Stimulated activated CD4-positive, alpha-beta T cell treated with anti-CD3 and anti-CD28 coated beads, Interleukin-12 subunit alpha, Interleukin-12 subunit beta, amount 100 ng/mL, for 48 hours (primary cell): Measurements from ENCODE around the gene PPP1R14C.

Source experiments
- DNase-seq, 3 donors: peaks; one replicate each; pipeline ENCODE4 v3.0.0-alpha.2; 2020; ENCODE audit warnings: low read depth in 2 of 3, low spot score in 1 of 3

Gene PPP1R14C

DNA sequence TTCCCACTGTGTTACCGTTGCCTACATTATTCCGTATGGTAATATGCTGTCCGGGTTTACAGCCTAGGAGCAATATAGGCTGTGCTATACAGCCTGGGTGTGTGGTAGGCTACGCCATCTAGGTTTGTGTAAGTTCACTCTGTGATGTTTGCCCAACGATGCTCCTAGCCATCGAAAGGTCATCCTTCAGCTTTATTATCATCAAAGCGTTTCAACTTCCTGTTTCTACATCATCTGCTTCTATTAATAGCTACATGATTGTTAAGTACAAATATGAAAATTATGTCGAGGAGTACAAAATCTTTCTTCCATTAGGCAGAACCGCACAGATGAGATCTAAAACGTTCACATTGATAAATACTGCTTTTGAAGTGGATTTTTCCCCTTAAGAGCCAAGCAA, 69.9 kb downstream of the PPP1R14C start:
- DNase-seq, result no peak

- no peak for DNase-seq
These were observed 70.5 kb downstream of the PPP1R14C start for GRCh38 chr6:150213301-150213700.

DNA sequence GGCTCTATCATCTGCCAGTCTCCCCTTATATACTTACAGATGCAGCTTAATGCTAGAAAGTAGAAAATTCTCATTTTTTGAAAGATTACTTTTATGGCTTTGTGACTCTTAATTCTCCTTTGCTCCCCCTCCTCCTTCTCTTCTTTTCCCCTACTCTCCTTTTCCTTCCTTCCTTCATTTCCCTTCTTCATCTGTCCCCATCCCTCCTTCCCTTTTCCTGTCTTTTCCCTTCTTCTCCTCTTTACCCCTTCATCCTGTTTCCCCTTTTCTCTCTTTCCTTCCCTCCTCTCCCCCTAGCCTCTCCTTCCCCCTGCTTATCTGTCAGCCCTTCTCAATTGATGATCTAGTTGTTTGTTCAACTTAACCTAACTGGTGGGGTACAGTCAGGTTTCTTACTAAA, 71.5 kb downstream of the PPP1R14C start:
- no peak for DNase-seq

GRCh38 chr6:150220634-150221551, 78.0 kb downstream of the PPP1R14C start:
- no peak for DNase-seq

- DNase-seq, result no peak
These were observed 82.0 kb downstream of the PPP1R14C start for GRCh38 chr6:150224820-150225219.

GRCh38 chr6:150227281-150227680, 84.4 kb downstream of the PPP1R14C start:
- DNase-seq, result no peak

- DNase-seq, result no peak
These were observed 85.4 kb downstream of the PPP1R14C start for GRCh38 chr6:150228072-150228733.

- DNase-seq, result no peak
These were observed 86.8 kb downstream of the PPP1R14C start for GRCh38 chr6:150229436-150230163.

- no peak for DNase-seq
These were observed 87.3 kb downstream of the PPP1R14C start for GRCh38 chr6:150230164-150230561.

DNA sequence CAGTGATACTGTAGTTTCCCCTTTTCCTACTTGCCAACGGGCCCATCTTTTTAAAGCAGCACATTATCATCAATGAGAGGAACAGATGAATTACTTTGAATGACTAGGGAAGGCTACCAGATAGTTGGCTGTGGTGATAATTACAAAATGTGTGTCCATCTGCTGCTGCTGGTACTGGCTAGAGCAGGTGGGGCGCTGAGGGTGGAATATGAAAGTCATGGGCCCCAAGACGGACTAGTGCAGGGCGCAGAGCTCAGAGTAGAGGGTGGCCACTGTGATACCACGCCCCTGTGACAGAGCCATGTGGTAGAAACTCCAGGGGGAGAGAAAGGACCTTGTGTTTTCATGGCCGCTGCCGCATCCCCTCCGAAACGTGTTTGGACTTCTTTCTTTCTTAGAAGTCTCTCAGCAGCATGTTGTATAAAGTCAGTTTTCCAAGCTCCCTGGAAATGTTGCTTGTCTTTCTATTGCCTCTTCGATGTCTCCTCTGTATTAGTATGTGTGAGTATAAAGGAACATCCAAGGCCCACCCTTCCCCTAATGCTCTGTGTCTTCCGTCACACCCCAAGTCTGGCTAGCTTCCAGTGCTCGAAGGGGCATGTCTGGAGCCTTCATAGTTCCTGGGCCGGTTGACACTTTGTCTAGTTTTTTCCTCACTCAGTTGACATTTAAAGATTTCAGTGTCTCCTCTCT, 88.1 kb downstream of the PPP1R14C start:
- DNase-seq, result no peak

GRCh38 chr6:150231525-150231850, 88.6 kb downstream of the PPP1R14C start:
- DNase-seq, result no peak

DNA sequence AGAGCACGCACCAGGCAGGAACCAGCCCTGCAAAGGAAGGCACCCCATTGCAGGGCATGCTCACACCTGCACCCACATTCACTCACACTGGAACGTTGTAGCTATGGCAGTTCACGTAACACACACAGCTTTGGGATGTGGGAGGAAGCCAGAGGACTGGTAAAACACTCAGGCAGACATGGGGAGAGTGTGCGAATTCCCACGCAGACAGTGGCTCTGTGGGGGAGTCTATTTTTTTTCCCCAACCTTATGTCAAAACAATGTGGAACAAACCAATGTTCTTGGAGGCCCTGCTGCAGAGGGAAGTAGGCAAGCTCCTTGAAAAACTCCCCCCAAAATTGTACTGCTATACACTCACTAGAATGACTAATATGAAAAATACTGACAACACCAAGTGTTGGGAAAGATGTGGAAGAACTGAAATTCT, 91.0 kb downstream of the PPP1R14C start:
- DNase-seq, result no peak

DNA sequence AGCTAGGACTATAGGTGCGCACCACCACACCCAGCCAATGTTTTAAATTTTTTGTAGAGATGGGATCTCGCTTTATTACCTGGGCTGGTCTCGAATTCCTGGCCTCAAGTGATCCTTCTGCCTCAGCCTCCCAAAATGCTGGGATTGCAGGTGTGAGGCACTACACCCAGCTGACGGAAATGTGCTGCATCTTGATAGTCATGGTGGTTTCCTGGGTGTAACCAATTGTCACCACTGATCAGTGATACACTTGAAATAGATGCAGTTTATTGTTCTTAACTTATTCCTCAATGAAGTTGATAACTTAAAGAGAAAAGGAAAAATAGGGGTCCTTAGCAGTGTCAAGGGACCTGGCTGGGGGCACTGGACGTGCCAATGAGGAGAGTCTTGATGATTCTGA, 92.4 kb downstream of the PPP1R14C start:
- DNase-seq, result no peak

DNA sequence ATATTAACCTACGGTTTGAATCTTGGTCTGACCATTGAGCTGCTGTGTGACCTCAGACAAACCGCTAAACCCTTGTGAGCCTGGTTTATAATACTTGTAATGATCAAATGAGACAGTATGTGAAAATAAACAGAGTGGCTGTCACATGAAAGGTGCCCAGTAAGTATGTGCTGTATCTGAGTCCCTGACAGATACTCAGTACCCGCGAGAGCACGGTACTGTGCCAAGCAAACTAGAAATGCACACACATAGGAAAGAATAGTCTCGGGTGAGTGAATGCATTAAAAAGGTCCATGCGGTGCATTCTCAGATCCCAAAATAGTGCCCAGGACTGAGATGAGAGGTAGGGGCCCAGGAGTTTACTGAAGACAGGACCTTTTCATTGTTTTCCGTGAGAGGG, 93.3 kb downstream of the PPP1R14C start:
- no peak for DNase-seq

DNA sequence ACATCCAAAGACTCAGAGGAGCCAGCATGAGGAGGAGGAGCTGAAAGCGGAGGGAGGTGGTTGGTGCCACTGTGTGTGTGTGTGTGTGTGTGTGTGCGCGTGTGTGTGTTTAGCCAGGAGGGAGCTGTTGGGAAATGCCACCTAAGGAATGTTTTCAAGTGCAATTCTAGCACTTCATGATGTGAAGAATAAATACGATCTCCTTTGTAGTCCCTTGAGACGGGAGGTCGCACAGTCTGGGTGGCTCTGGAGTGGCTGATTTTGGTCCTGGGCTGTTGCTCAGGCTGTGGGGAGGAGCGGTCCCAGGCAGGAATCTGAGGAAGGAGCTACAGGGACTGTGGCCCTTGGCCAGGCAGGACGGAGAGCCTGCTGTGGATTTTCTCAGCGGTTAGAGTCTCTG, 93.7 kb downstream of the PPP1R14C start:
- DNase-seq, result no peak

DNA sequence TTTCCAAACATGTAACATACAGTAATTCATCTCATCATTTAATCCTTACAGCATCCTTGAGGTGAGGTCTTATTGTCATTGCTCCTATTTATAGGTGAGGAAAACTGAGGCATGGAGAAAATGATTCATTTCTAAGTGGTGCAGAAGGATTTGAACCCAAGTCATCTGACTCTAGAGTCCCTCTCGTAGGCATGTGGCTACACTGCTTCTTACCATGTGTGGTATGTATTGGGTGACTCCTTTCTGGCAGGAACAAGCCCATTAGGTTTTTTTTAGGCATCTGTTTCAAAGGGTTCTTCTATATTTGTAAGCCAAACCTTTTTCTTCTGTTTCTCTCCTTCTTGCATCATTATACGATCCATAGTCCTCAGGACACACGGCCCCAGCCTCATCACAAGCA, 94.8 kb downstream of the PPP1R14C start:
- DNase-seq, result no peak

GRCh38 chr6:150238336-150238741, 95.5 kb downstream of the PPP1R14C start:
- no peak for DNase-seq

- no peak for DNase-seq
These were observed 96.1 kb downstream of the PPP1R14C start for GRCh38 chr6:150238846-150239407.

- DNase-seq, result peak; percentile 41 to 66 (median 54)
These were observed 98.9 kb downstream of the PPP1R14C start for GRCh38 chr6:150241756-150242155.

DNA sequence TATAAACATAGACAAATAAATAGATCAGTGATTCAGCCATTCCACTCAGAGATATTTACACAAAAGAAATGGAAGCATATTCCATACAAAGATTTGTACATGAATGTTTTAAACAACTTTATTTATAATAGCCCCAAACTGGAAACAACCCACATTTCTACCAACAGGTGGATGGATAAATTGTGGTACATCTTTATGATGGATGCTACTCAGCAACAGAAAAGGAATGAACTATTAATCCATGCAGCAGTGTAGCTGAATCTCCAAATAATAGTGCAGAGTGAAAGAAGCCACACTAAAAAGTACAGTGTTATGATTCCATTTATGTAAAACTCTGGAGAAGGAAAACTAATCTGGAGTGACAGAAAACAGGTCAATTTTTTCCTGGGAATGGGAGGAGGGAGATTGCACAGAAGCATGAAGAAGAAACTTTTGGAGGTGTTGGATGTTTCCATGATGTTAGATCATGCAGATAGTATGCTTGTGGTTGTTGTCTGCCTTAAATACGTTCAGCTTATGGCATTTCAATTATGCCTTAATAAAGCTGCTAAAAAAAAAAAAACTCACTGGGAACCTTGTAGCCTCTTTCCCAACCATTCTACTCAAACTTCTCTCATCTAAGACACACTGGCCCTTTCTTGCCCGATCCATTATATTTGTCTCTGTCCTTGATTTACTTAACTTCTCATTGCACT, 100.9 kb downstream of the PPP1R14C start:
- DNase-seq, result no peak
